NT2/D1 (cell line): ENCODE data around the gene CUL1.

Source experiments
- SUZ12 ChIP-seq: IDR thresholded peaks from 2 replicates; pipeline ENCODE4 v1.6.1; 2011; ENCODE audit not compliant: insufficient read length, insufficient read depth; ENCODE audit errors: extremely low read depth
- YY1 ChIP-seq: IDR thresholded peaks from 2 replicates; pipeline ENCODE4 v1.6.1; 2011; ENCODE audit not compliant: insufficient read length, insufficient read depth
- ZNF274 ChIP-seq: IDR thresholded peaks from 2 replicates; pipeline ENCODE4 v1.6.1; 2011; ENCODE audit warnings: mild to moderate bottlenecking, low read depth, low read length

- no peak for TF ChIP-seq SUZ12
- no peak for TF ChIP-seq ZNF274
- no peak for TF ChIP-seq YY1
Measured at GRCh38 chr7:148735141-148735540, 36.4 kb downstream of the CUL1 start.
